Activated CD4-positive, alpha-beta memory T cell treated with anti-CD3 and anti-CD28 coated beads for 36 hours (primary cell): ENCODE data around the gene PGA4. TPM values are rescaled to one million over a fixed set of nuclear protein-coding genes. Genes with fewer than 3 reads are reported as not detected.
"Not testable (repeated sequence)": the region's sequence is repeated elsewhere in the genome, so short reads cannot be mapped to it uniquely, and the experiment has no call there.

Experiments used
- CTCF ChIA-PET: fragments of 350-600 bp; sonication (Branson Sonifier 250); formaldehyde crosslinking; loops from one replicate; lab custom pipeline; 2021; ENCODE audit warnings: antibody characterized with exemption, inconsistent platforms; lab: Charles Lee
- POLR2A ChIA-PET: fragments of 350-600 bp; sonication (Branson Sonifier 250); formaldehyde crosslinking; loops from one replicate; lab custom pipeline; 2021; ENCODE audit warnings: antibody characterized with exemption; lab: Charles Lee
- DNase-seq: peaks from one replicate; pipeline ENCODE4 v3.0.0-alpha.2; 2020
- H3K27ac Mint-ChIP-seq: one replicate; pipeline ENCODE4 v1.8.0; 2021; ENCODE audit warnings: mixed read lengths
- H3K27me3 Mint-ChIP-seq: one replicate; pipeline ENCODE4 v1.8.0; 2021; ENCODE audit warnings: mixed read lengths
- H3K36me3 Mint-ChIP-seq: one replicate; pipeline ENCODE4 v1.8.0; 2021; ENCODE audit warnings: mixed read lengths
- H3K4me1 Mint-ChIP-seq: one replicate; pipeline ENCODE4 v1.8.0; 2021; ENCODE audit warnings: low read depth, mixed read lengths
- H3K4me3 Mint-ChIP-seq: one replicate; pipeline ENCODE4 v1.8.0; 2021; ENCODE audit warnings: mild to moderate bottlenecking, mixed read lengths
- H3K9me3 Mint-ChIP-seq: one replicate; pipeline ENCODE4 v1.8.0; 2021; ENCODE audit warnings: mixed read lengths
- intact Hi-C: fragments of 100-400 bp; cut with micrococcal nuclease; formaldehyde crosslinking; loops from one replicate; pipeline ENCODE4 v1.15.1; 2023
- total RNA-seq, 2 experiments: library from RNA; stranded (reverse); gene quantifications; one replicate each; pipeline ENCODE4 v1.2.3, GENCODE V29; 2021

PGA4 gene
- total RNA-seq, 2 experiments from 2014 or later, result not detected

- DNase-seq, H3K36me3 Mint-ChIP-seq, H3K9me3 Mint-ChIP-seq, H3K4me3 Mint-ChIP-seq, POLR2A ChIA-PET, intact Hi-C loops, H3K27me3 Mint-ChIP-seq, H3K4me1 Mint-ChIP-seq, H3K27ac Mint-ChIP-seq, CTCF ChIA-PET: not testable (repeated sequence)
Measured at GRCh38 chr11:61232548-61233145, 10.5 kb downstream of the PGA4 start.

GRCh38 chr11:61237130-61237529 is 15.0 kb downstream of the PGA4 start:
- H3K27ac Mint-ChIP-seq, H3K36me3 Mint-ChIP-seq, H3K4me1 Mint-ChIP-seq, H3K27me3 Mint-ChIP-seq, H3K4me3 Mint-ChIP-seq, POLR2A ChIA-PET, CTCF ChIA-PET, intact Hi-C loops, DNase-seq, H3K9me3 Mint-ChIP-seq: not testable (repeated sequence)

- H3K4me3 Mint-ChIP-seq, intact Hi-C loops, H3K4me1 Mint-ChIP-seq, H3K36me3 Mint-ChIP-seq, POLR2A ChIA-PET, DNase-seq, H3K27me3 Mint-ChIP-seq, H3K9me3 Mint-ChIP-seq, H3K27ac Mint-ChIP-seq: not testable (repeated sequence)
- CTCF ChIA-PET, result interaction anchor here (0.6 kb wide), 1 partner anchor 202 kb away, joined by 3 read pairs; no protein-coding TSS in a partner anchor
Measured at GRCh38 chr11:61240288-61240687, 18.1 kb downstream of the PGA4 start.

DNA sequence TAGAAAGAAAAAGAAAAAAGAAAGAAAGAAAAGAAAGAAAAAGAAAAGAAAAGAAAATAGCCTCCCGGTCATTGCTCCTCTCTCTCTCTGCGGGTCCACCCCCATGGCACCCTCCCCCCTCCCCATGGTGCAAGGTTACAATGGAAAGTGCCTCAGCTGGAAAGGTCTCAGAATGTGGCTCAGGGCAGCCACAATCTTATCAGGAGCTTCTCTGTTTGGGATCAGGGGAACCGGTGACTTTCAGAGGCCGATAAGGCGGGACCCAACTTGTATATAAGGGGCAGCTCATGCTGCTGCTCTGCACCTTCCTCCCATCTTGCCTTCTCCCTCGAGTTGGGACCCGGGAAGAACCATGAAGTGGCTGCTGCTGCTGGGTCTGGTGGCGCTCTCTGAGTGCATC is 18.7 kb downstream of the PGA4 start, which contains the start of gene PGA5:
PGA5 (plus strand) TSS at position 301 of the 400 bp plus-strand sequence; CDS start at position 353, 52 bp downstream.
- H3K9me3 Mint-ChIP-seq, intact Hi-C loops, DNase-seq, CTCF ChIA-PET, H3K4me3 Mint-ChIP-seq, H3K27me3 Mint-ChIP-seq, POLR2A ChIA-PET, H3K36me3 Mint-ChIP-seq, H3K27ac Mint-ChIP-seq, H3K4me1 Mint-ChIP-seq: not testable (repeated sequence)

- H3K9me3 Mint-ChIP-seq, H3K27ac Mint-ChIP-seq, H3K36me3 Mint-ChIP-seq, intact Hi-C loops, H3K27me3 Mint-ChIP-seq, H3K4me1 Mint-ChIP-seq, H3K4me3 Mint-ChIP-seq, POLR2A ChIA-PET, CTCF ChIA-PET, DNase-seq: not testable (repeated sequence)
Measured at GRCh38 chr11:61241526-61241925, 19.4 kb downstream of the PGA4 start.

DNA sequence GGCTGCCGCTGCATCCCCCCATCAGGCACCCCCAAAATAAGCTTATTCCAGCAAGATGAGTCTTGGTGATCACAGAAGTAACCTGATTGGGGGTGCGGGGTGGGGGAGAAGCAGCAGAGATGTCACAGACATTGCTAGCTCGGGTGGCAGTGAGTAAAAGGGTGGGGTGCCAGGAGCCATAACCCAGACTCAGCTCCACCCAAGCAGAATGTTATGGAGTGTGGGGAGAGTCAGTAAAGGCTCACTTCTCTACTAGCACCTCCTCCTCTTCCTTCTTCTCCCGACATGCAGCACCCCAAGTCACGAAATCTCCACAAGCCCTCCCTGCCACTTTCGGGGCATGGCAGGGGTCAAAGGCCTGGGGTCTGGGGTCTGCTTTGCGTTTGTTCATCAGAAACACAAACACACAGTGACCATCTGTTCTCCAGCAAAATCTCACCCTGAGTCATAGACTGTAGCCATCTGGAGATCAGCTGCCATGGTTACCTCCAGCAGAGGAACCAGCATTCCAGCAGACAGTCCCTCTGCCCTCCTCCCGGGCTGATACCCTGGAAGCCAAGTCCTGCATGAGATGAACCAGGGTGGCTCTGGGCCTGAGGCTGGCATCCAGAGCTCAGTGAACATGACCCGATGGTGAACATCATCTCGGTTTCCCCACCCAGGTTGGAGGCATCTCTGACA is 23.3 kb downstream of the PGA4 start:
- H3K27me3 Mint-ChIP-seq, H3K27ac Mint-ChIP-seq, H3K36me3 Mint-ChIP-seq, POLR2A ChIA-PET, H3K4me3 Mint-ChIP-seq, CTCF ChIA-PET, H3K9me3 Mint-ChIP-seq, intact Hi-C loops, H3K4me1 Mint-ChIP-seq, DNase-seq: not testable (repeated sequence)

DNA sequence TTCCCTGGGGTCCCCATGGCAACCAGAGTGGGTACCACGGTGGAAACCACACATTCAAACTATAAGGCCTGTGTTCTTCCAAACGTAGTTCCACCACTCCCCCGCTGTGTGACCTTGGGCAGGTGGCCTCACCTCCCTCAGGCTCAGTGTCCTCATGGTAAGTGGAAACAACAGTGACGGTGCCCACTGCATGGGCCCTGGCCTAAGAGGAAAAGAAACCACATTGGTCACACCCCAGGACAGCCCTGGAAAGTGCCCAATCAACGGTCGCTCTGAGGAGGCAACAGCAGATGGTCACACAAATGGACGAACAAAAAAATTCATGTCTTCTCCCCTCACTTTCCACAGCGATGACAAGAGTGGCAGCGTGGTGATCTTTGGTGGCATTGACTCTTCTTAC is 25.9 kb downstream of the PGA4 start:
- DNase-seq, CTCF ChIA-PET, H3K9me3 Mint-ChIP-seq, H3K4me1 Mint-ChIP-seq, POLR2A ChIA-PET, H3K27ac Mint-ChIP-seq, H3K4me3 Mint-ChIP-seq, H3K36me3 Mint-ChIP-seq, intact Hi-C loops, H3K27me3 Mint-ChIP-seq: not testable (repeated sequence)

- H3K36me3 Mint-ChIP-seq, H3K4me3 Mint-ChIP-seq, CTCF ChIA-PET, H3K4me1 Mint-ChIP-seq, DNase-seq, intact Hi-C loops, H3K27me3 Mint-ChIP-seq, POLR2A ChIA-PET, H3K27ac Mint-ChIP-seq, H3K9me3 Mint-ChIP-seq: not testable (repeated sequence)
Measured at GRCh38 chr11:61249201-61249600, 27.1 kb downstream of the PGA4 start.

DNA sequence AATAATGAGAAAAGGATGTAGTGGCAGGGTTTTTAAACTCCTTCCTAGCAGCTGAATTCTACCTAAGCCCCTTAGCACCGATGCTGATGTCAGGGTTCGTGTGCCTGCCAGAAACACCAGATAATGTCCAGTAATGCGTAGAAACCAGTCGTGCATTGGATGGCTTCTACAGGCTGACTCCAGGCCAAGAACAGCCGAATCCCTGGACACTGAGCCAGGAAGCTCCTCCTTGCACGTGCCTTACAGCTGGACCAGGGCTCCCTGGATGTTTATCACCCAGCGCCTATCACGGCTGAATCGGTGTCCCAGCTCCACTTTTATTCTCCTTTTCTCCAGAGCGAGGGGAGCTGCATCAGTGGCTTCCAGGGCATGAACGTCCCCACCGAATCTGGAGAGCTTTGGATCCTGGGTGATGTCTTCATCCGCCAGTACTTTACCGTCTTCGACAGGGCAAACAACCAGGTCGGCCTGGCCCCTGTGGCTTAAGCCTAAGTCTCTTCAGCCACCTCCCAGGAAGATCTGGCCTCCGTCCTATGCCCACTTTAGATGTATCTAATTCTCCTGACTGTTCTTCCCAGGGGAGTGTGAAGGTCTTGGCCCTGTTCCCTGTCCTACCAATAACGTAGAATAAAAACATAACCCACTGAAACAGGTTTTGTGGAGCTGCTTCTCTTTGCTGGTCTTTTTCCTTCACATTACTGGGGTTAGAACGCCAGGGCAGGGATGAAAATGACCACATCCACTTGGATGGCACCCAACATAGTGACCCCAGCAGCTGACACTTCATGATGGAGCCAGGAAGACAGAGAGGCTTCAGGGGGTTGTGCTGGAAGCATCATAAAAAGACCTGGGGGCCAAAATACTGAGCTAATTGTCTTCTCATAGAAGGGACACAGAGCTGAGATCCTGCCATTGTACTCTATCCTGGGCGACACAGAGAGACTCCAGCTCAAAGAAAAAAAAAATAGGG is 28.9 kb downstream of the PGA4 start:
- CTCF ChIA-PET, result interaction anchor here (0.7 to 4.9 kb wide), 4 partner anchors 43 to 419 kb away, joined by 4 to 60 read pairs (median 6); partner anchors contain the start of gene VWCE
- H3K36me3 Mint-ChIP-seq, H3K4me3 Mint-ChIP-seq, H3K27me3 Mint-ChIP-seq, DNase-seq, H3K27ac Mint-ChIP-seq, H3K9me3 Mint-ChIP-seq, intact Hi-C loops, H3K4me1 Mint-ChIP-seq, POLR2A ChIA-PET: not testable (repeated sequence)

DNA sequence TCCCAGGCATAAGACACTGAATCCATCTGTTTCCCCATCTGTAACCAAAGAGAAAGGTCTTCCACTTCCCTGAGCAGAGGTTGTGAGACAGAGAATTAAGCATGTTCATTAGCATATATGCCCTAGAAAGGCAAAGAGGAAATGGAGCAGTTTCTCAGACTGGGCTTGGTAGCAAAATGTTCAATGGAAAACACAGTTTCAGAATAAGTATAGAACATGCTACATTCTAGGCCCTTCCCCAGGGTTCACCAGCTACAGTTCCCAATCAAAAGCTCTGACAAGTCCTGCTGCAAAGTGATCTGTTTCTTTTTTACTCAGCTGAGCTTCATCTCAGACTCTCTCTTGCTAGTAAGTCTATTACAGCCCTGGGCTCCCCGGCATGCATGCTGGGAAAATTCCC is 30.2 kb downstream of the PGA4 start:
- H3K36me3 Mint-ChIP-seq, POLR2A ChIA-PET, H3K27ac Mint-ChIP-seq, H3K27me3 Mint-ChIP-seq, H3K9me3 Mint-ChIP-seq, intact Hi-C loops, H3K4me3 Mint-ChIP-seq, H3K4me1 Mint-ChIP-seq, DNase-seq: not testable (repeated sequence)
- CTCF ChIA-PET, result interaction anchor here (1.2 to 4.9 kb wide), 4 partner anchors 12 to 133 kb away, joined by 4 to 60 read pairs (median 6); partner anchors contain the start of gene VWCE

- CTCF ChIA-PET, result interaction anchor here (0.6 to 4.9 kb wide), 20 partner anchors 8 to 424 kb away, joined by 3 to 60 read pairs (median 4); partner anchors contain the start of genes CYB561A3 and VWCE
- DNase-seq, result peak; percentile 80
- intact Hi-C loops, result loop anchor here (1.0 kb wide), 1 partner anchor 40 kb away; no protein-coding TSS in a partner anchor
- Mint-ChIP-seq H3K9me3 (no peaks in the 10 kb centered on the region), H3K27ac (no peak overlapping the region), H3K36me3 (no peaks in the 10 kb centered on the region), H3K27me3 (no peaks in the 10 kb centered on the region), H3K4me3 (no peak overlapping the region), H3K4me1 (no peaks in the 10 kb centered on the region)
- POLR2A ChIA-PET, result interaction anchor here (0.7 kb wide), 1 partner anchor 40 kb away, joined by 3 read pairs; the partner anchor contains the start of gene VWCE
Measured at GRCh38 chr11:61254403-61255025, 32.4 kb downstream of the PGA4 start.
